IPS-NIHi11 (cell line): Measurements from ENCODE around the gene KIRREL2.

Experiments used
- DNase-seq: peaks from one replicate; pipeline ENCODE4 v3.0.0; 2012; ENCODE audit warnings: mixed read lengths, low spot score

KIRREL2 gene

GRCh38 chr19:35844482-35845214, 12.1 kb upstream of the KIRREL2 start:
- no peak for DNase-seq

GRCh38 chr19:35845215-35846037, 11.3 kb upstream of the KIRREL2 start:
- peak; percentile 61 for DNase-seq

DNA sequence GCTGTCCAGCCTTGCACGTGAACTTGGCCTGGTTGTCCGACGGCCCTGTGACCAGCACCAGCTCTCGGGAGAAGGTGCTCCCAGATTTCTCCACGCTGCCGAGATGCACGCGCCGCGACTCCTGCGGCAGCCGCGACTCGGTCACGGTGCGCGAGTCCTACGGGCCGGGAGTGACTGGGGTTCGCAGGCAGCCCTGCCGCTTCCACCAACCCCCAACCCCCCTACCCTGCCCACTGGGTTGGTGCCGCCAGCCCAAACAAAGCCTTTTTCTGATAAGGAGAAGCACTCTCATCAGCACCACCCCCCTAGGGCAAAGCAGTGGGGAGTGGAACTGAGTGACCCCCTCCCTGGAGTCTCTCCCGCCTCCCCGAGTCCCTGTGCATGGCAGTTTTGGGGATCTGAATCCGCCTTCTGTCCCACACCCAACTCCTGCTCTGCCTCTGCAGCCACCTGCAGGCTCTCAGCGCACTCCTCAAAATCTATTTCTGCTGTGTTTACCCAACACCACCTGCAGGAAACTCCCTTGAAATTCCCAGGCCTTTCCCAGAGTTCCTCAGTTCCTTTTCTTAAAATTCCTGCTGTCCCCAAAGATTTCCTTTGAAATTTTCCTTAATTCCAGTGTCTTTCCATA, 10.6 kb upstream of the KIRREL2 start:
- peak; percentile 59 for DNase-seq

GRCh38 chr19:35847911-35848310, 8.8 kb upstream of the KIRREL2 start:
- no peak for DNase-seq

DNA sequence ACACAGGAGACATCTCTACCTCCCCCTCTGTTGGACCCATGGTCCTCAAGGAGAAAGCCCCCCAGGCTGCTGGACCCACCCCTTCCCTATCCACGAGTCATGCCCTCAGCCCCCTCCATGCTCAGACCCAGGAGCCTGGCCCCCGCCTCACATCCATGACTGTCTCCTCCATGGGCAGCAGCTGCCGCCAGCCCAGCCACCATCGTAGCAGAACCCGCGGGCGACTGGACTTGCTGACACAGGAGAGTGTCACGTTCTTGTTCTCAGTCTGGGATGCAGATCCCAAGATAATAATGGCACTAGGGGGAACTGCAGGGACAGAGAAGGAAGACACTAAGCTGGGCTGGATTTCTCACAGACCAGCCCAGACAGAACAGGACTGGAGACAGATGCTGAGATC, 8.2 kb upstream of the KIRREL2 start:
- no peak for DNase-seq

- DNase-seq: no peak
Measured at GRCh38 chr19:35848919-35849505, 7.7 kb upstream of the KIRREL2 start.

DNA sequence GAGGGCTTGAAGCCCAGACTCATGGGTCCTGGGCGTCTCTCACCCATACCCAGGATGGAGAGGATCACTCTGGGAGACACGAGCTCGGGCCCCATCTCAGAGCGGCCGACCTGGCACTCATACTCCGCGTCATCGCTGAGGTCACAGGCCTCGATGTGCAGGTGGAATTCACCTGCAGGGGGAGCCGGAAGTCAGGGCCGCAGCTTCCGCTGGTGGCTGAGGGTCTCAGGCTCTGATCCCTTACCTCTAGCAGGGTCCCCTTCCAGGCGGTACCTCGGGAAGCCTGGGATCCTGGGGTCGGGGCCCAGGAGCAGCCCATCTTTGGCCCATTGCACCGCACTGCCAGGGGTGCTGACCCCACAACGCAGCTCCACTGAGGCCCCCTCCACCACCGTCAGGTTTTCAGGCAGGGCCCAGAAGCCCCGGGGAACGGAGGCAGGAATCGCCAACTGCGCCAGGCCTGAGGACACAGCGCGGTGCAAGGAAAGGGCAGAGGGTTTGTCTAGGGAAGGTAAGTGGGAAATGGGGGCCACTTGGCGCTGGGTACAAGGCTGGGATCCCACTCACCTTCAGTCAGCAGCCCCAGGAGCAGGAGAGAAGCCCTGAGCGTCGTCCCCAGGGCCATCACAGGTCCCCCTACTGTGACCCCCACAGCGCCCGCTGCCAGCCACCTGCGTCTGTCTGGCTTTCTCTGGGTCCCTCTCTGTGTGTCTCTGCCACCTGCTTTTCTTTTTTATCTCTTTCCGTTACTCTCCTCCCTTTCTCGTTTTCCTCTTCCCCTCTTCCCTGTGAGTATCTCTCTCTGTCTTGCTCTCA, 5.3 kb upstream of the KIRREL2 start:
- DNase-seq: peak; percentile 77

DNA sequence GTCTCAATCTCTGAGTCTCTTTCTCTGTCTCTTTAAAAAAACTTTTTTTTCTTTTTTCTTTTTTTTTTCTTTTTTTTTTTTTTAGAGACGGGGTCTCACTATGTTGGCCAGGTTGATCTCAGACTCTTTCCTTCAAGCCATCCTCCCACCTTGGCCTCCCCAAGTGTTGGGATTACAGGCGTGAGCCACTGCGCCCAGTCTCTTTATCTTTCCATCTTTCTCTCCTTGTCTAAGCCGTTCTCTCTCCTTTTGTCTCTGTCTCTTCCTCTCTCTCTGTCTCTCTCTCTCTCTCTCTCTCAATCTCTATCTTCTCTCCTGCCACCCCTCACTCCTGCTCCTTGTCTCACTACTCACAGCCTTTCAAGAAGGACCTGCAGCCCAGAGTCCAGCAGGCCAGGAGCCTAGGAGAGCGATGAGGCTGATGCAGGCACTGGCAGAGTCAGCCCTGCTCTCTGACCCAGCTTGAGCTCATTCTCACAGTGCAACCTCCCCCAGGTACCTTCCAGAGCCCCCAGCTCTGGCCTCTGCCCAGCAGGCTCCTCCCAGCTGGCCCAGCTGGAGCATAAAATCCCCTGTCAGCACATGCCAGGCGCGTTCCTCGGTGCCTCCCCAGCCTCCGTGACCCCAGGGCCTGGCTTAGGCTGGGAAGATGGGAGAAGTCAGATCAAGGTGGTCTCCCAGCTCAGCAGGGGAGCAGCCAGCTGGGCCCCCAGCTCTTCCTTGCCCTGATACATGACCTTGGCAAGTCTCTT, 4.5 kb upstream of the KIRREL2 start, which contains the start of gene NPHS1:
TSS of gene NPHS1 (minus strand) at position 476 of the 752 bp plus-strand sequence. CDS start 667 bp downstream, outside the sequence.
- DNase-seq: no peak

GRCh38 chr19:35853038-35853756, 3.5 kb upstream of the KIRREL2 start:
- no peak for DNase-seq

GRCh38 chr19:35858311-35858710, 1.6 kb downstream of the KIRREL2 start:
- DNase-seq: no peak

GRCh38 chr19:35859414-35859813, 2.7 kb downstream of the KIRREL2 start:
- no peak for DNase-seq

- DNase-seq: no peak
Measured at GRCh38 chr19:35860436-35860817, 3.7 kb downstream of the KIRREL2 start.

DNA sequence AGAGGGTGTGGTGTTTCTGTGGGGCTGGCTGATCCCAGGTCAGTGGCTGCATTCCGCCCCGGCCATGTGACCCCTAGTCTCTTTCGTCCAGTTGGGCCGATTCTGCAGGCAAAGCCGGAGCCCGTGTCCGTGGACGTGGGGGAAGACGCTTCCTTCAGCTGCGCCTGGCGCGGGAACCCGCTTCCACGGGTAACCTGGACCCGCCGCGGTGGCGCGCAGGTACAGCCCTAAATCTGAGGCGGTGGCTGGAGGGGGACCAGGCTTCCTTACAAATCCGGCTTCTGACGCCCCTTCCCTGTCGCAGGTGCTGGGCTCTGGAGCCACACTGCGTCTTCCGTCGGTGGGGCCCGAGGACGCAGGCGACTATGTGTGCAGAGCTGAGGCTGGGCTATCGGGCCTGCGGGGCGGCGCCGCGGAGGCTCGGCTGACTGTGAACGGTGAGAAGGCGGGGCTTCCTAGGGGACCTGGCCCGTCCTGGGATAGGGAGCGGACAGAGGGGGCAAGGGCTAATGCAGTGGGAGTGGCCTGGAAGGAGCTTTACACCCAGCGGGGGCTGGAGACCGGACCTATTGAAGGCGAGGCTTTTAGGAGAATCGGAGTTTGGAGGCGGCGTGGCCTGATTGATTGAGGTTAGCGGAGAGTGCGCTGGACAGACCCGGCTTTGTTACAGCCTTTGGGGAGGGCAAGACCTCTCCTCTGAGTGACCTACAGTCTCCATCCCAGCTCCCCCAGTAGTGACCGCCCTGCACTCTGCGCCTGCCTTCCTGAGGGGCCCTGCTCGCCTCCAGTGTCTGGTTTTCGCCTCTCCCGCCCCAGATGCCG, 4.3 kb downstream of the KIRREL2 start:
- peak; percentile 94 for DNase-seq

DNA sequence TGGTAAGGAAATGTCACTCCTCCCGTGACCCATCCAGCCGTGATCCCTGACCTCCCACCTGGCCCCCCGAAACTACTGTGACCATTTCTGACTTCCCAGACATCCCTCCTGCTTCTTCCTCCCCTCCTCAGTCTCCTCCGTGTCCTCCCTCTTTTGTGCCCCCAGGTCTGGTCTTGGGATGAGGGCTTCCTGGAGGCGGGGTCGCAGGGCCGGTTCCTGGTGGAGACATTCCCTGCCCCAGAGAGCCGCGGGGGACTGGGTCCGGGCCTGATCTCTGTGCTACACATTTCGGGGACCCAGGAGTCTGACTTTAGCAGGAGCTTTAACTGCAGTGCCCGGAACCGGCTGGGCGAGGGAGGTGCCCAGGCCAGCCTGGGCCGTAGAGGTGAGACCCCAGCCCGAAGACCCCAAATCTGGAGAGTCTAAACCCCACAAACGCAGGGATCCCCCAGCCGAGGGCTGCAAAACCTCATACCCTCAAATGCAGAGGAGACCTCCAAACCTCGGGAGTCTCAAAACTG, 5.0 kb downstream of the KIRREL2 start:
- peak; percentile 42 for DNase-seq

DNA sequence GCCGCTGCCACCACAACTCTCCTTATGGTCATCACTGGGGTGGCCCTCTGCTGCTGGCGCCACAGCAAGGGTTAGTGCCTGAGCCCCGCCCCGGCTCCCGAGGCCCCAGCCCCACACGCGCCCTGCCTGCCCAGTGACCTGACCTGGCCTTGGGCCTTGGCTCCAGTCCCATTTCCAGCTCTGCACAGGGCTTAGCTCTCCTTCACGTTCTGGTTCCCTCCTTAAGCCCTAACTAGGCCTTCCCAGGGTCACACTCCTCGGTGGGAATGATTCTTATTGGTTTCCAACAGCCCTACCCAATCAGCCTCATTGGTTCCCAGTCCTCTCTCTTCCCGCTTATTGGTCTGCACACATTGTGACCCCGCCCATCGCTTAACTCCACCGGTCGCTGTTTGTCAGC, 5.8 kb downstream of the KIRREL2 start:
- DNase-seq: no peak

DNA sequence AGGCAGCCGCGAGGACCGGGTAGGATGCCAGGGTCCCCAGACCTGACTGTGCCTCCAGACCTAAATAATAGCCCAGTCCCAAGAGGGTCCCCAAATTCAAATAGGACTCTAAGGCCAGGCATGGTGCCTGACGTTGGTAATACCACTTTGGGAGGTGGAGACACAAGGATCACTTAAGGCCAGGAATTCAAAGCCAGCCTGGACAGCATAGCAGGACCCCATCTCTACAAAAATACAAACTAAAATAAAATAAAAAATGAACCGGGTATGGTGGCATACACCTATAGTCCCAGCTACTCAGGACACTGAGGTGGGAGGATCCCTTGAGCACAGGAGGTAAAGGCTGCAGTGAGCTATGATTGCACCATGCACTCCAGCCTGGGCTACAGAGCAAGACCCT, 6.3 kb downstream of the KIRREL2 start:
- DNase-seq: no peak

- peak; percentile 76 for DNase-seq
Measured at GRCh38 chr19:35868172-35868822, 11.6 kb downstream of the KIRREL2 start, which contains the start of gene APLP1. TSS of gene APLP1 (plus strand) at chr19:35868574. CDS start at chr19:35868637, 63 bp downstream.

DNA sequence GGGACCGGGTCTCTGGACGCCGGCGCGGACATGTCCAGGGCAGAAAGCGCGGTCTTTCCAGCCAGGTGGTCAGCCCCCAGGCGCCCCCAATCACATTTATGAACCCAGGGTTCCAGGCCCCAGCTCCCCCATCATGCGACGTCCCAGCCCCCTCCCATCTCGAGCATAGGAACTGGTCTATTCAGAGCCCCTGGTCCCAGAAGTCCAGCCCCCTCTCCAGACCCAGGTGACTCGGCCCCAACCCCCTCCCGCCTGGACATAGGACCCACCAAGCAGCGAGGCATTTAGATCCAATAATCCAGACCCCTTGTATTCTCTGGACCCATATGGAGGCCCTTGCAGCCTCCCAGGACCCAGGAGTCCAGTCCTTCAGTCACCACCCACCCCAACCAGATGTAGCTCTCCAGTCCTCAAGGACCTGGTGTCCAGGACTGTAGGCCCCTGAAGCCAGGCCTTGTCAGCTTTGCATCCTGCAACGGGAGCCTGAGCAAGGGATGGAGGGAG, 12.2 kb downstream of the KIRREL2 start:
- DNase-seq: no peak
